ENCODE results near the gene ARPC2.

ARPC2 gene

GRCh38 chr2:218194880-218195279 lies 22.1 kb upstream of the ARPC2 start:
- Histone ChIP-seq H3K27me3 (replicated peaks; ENCODE audit: control insufficient read depth, insufficient read depth, low read length) (no peaks in the 10 kb centered on the region; the same call in 1 of the 2 replicates), H3K4me3 (replicated peaks; ENCODE audit: low read depth, low read length) (no peak overlapping the region), H3K36me3 (ENCODE audit: control insufficient read depth, insufficient read depth, low read length) (no peaks in the 10 kb centered on the region)
- TF ChIP-seq CTCF (IDR thresholded peaks at IDR 0.05; ENCODE audit: insufficient read depth, low read length, poor library complexity, severe bottlenecking), result no peak
- no peak for DNase-seq (ENCODE audit: extremely low read depth, insufficient read length)

- DNase-seq (ENCODE audit: extremely low read depth, insufficient read length), result no peak
- H3K27me3 ChIP-seq (replicated peaks; ENCODE audit: control insufficient read depth, insufficient read depth, low read length), result no peaks in the 10 kb centered on the region; the same call in 1 of the 2 replicates
- no peaks in the 10 kb centered on the region for H3K36me3 ChIP-seq (ENCODE audit: control insufficient read depth, insufficient read depth, low read length)
- no peak overlapping the region for H3K4me3 ChIP-seq (replicated peaks; ENCODE audit: low read depth, low read length)
- no peak for TF ChIP-seq CTCF (IDR thresholded peaks at IDR 0.05; ENCODE audit: insufficient read depth, low read length, poor library complexity, severe bottlenecking)
These were observed 20.0 kb upstream of the ARPC2 start for GRCh38 chr2:218196974-218197373.

GRCh38 chr2:218202266-218202665 lies 14.7 kb upstream of the ARPC2 start:
- DNase-seq (ENCODE audit: extremely low read depth, insufficient read length), result no peak
- TF ChIP-seq CTCF (IDR thresholded peaks at IDR 0.05; ENCODE audit: insufficient read depth, low read length, poor library complexity, severe bottlenecking), result no peak
- Histone ChIP-seq H3K4me3 (replicated peaks; ENCODE audit: low read depth, low read length) (no peak overlapping the region), H3K27me3 (replicated peaks; ENCODE audit: control insufficient read depth, insufficient read depth, low read length) (no peaks in the 10 kb centered on the region; the same call in 1 of the 2 replicates), H3K36me3 (ENCODE audit: control insufficient read depth, insufficient read depth, low read length) (no peaks in the 10 kb centered on the region)

GRCh38 chr2:218209078-218209477 lies 7.9 kb upstream of the ARPC2 start:
- no peak for DNase-seq (ENCODE audit: extremely low read depth, insufficient read length)
- no peaks in the 10 kb centered on the region for H3K27me3 ChIP-seq (replicated peaks; ENCODE audit: control insufficient read depth, insufficient read depth, low read length)
- no peak for TF ChIP-seq CTCF (IDR thresholded peaks at IDR 0.05; ENCODE audit: insufficient read depth, low read length, poor library complexity, severe bottlenecking)
- H3K4me3 ChIP-seq (replicated peaks; ENCODE audit: low read depth, low read length), result no peak overlapping the region
- no peaks in the 10 kb centered on the region for H3K36me3 ChIP-seq (ENCODE audit: control insufficient read depth, insufficient read depth, low read length)

GRCh38 chr2:218214116-218214515 lies 2.9 kb upstream of the ARPC2 start:
- no peak for DNase-seq (ENCODE audit: extremely low read depth, insufficient read length)
- no peaks in the 10 kb centered on the region for H3K27me3 ChIP-seq (replicated peaks; ENCODE audit: control insufficient read depth, insufficient read depth, low read length)
- no peak for TF ChIP-seq CTCF (IDR thresholded peaks at IDR 0.05; ENCODE audit: insufficient read depth, low read length, poor library complexity, severe bottlenecking)
- H3K4me3 ChIP-seq (replicated peaks; ENCODE audit: low read depth, low read length), result no peak overlapping the region
- no peaks in the 10 kb centered on the region for H3K36me3 ChIP-seq (ENCODE audit: control insufficient read depth, insufficient read depth, low read length)

- H3K36me3 ChIP-seq (ENCODE audit: control insufficient read depth, insufficient read depth, low read length), result no peaks in the 10 kb centered on the region
- H3K4me3 ChIP-seq (replicated peaks; ENCODE audit: low read depth, low read length), result peak overlapping the region; percentile 84
- no peaks in the 10 kb centered on the region for H3K27me3 ChIP-seq (replicated peaks; ENCODE audit: control insufficient read depth, insufficient read depth, low read length)
- DNase-seq (ENCODE audit: extremely low read depth, insufficient read length), result no peak
- no peak for TF ChIP-seq CTCF (IDR thresholded peaks at IDR 0.05; ENCODE audit: insufficient read depth, low read length, poor library complexity, severe bottlenecking)
These were observed 684 bp upstream of the ARPC2 start for GRCh38 chr2:218216336-218216673.

Data from GM06990 (cell line).